Hematopoietic multipotent progenitor cell treated with erythropoietin and hydrocortisone succinate and interleukin-3 and kit ligand, for 17 days (in vitro differentiated cells): ENCODE measurements around the gene BPHL.
"Not testable (repeated sequence)": the region's sequence is repeated elsewhere in the genome, so short reads cannot be mapped to it uniquely, and the experiment has no call there.

Experiments
- DNase-seq: peaks from one replicate; pipeline ENCODE4 v3.0.0-alpha.2; 2015; ENCODE audit warnings: low spot score

BPHL gene

GRCh38 chr6:3156184-3157130 is 37.9 kb downstream of the BPHL start:
- DNase-seq: peak; percentile 73

GRCh38 chr6:3157131-3157933 is 38.8 kb downstream of the BPHL start, which contains the start of gene TUBB2A:
TSS of gene TUBB2A (minus strand) at chr6:3157544. CDS start at chr6:3157463, 81 bp downstream.
- peak; percentile 94 for DNase-seq

GRCh38 chr6:3159805-3160781 is 41.6 kb downstream of the BPHL start:
- peak; percentile 86 for DNase-seq

GRCh38 chr6:3162067-3162497 is 43.6 kb downstream of the BPHL start:
- peak; percentile 59 for DNase-seq

- DNase-seq: peak; percentile 68
Measured at GRCh38 chr6:3162565-3163247, 44.2 kb downstream of the BPHL start.

- no peak for DNase-seq
Measured at GRCh38 chr6:3163248-3163594, 44.7 kb downstream of the BPHL start.

- DNase-seq: no peak
Measured at GRCh38 chr6:3164388-3164787, 45.9 kb downstream of the BPHL start.

- no peak for DNase-seq
Measured at GRCh38 chr6:3165631-3166534, 47.4 kb downstream of the BPHL start.

- not testable (repeated sequence) for DNase-seq
Measured at GRCh38 chr6:3166535-3167225, 48.2 kb downstream of the BPHL start.

GRCh38 chr6:3168046-3168445 is 49.5 kb downstream of the BPHL start:
- DNase-seq: not testable (repeated sequence)

- DNase-seq: not testable (repeated sequence)
Measured at GRCh38 chr6:3170676-3171075, 52.2 kb downstream of the BPHL start.

- not testable (repeated sequence) for DNase-seq
Measured at GRCh38 chr6:3171313-3172175, 53.0 kb downstream of the BPHL start.

GRCh38 chr6:3172789-3173188 is 54.3 kb downstream of the BPHL start:
- not testable (repeated sequence) for DNase-seq

- not testable (repeated sequence) for DNase-seq
Measured at GRCh38 chr6:3173636-3174089, 55.2 kb downstream of the BPHL start.

- DNase-seq: no peak
Measured at GRCh38 chr6:3175715-3176402, 57.3 kb downstream of the BPHL start.

- no peak for DNase-seq
Measured at GRCh38 chr6:3176562-3177355, 58.2 kb downstream of the BPHL start.

GRCh38 chr6:3178666-3179065 is 60.2 kb downstream of the BPHL start:
- not testable (repeated sequence) for DNase-seq
